Activated CD4-positive, CD25-positive, alpha-beta regulatory T cell treated with anti-CD3 and anti-CD28 coated beads, Interleukin-2, amount 50 U/mL, for 24 hours (primary cell): ENCODE results near the gene OSBP2.
A peak's percentile ranks its signal among the peaks of the same experiment; 100 is the strongest.
"Not testable (repeated sequence)": the region's sequence is repeated elsewhere in the genome, so short reads cannot be mapped to it uniquely, and the experiment has no call there.

Source experiments
- ATAC-seq, 2 donors: fragments of 150-1000 bp; cut with Tn5 transposase; one replicate each; pipeline ENCODE4 v1.10.0; 2021; ENCODE audit warnings: mild to moderate bottlenecking in 1 of 2, moderate library complexity in 1 of 2

The OSBP2 gene

GRCh38 chr22:30773919-30774318 is 79.2 kb downstream of the OSBP2 start:
- no peak for ATAC-seq

GRCh38 chr22:30774566-30774965 is 79.9 kb downstream of the OSBP2 start:
- ATAC-seq: no peak

GRCh38 chr22:30776476-30776875 is 81.8 kb downstream of the OSBP2 start:
- ATAC-seq: no peak

- not testable (repeated sequence) for ATAC-seq
Observed at GRCh38 chr22:30777146-30777545, 82.5 kb downstream of the OSBP2 start.

GRCh38 chr22:30777587-30777986 is 82.9 kb downstream of the OSBP2 start:
- ATAC-seq: no peak

- ATAC-seq: no peak
Observed at GRCh38 chr22:30778261-30778660, 83.6 kb downstream of the OSBP2 start.

GRCh38 chr22:30780026-30780425 is 85.4 kb downstream of the OSBP2 start:
- ATAC-seq: no peak

GRCh38 chr22:30781271-30781875 is 86.7 kb downstream of the OSBP2 start:
- ATAC-seq: no peak

- no peak for ATAC-seq
Observed at GRCh38 chr22:30782613-30783012, 87.9 kb downstream of the OSBP2 start.

- ATAC-seq: no peak
Observed at GRCh38 chr22:30783021-30783420, 88.3 kb downstream of the OSBP2 start.

GRCh38 chr22:30785527-30785926 is 90.9 kb downstream of the OSBP2 start:
- no peak for ATAC-seq

- ATAC-seq: no peak
Observed at GRCh38 chr22:30790366-30790765, 95.7 kb downstream of the OSBP2 start.

GRCh38 chr22:30792456-30792855 is 97.8 kb downstream of the OSBP2 start:
- ATAC-seq: no peak

GRCh38 chr22:30795118-30795517 is 100.4 kb downstream of the OSBP2 start:
- ATAC-seq: no peak

GRCh38 chr22:30801695-30802094 is 107.0 kb downstream of the OSBP2 start:
- no peak for ATAC-seq

GRCh38 chr22:30802202-30803166 is 107.8 kb downstream of the OSBP2 start:
- ATAC-seq: peak; percentile 95 to 97

GRCh38 chr22:30803679-30804078 is 109.0 kb downstream of the OSBP2 start:
- no peak for ATAC-seq

GRCh38 chr22:30804626-30805025 is 110.0 kb downstream of the OSBP2 start:
- ATAC-seq: no peak

- ATAC-seq: no peak
Observed at GRCh38 chr22:30806391-30806861, 111.8 kb downstream of the OSBP2 start.

- ATAC-seq: no peak
Observed at GRCh38 chr22:30809086-30809485, 114.4 kb downstream of the OSBP2 start.

GRCh38 chr22:30810105-30810504 is 115.4 kb downstream of the OSBP2 start:
- no peak for ATAC-seq

GRCh38 chr22:30813936-30814335 is 119.3 kb downstream of the OSBP2 start:
- ATAC-seq: no peak

GRCh38 chr22:30816413-30816812 is 121.7 kb downstream of the OSBP2 start:
- no peak for ATAC-seq

- ATAC-seq: no peak
Observed at GRCh38 chr22:30821381-30821780, 126.7 kb downstream of the OSBP2 start.
